HepG2 (cell line): Measurements from ENCODE around the gene DUSP8. TPM values are rescaled to one million over a fixed set of nuclear protein-coding genes. Genes with fewer than 3 reads are reported as not detected.

Experiments used
- ATAC-seq: fragments of 200-7000 bp; cut with Tn5 transposase; 3 replicates; pipeline ENCODE4 v1.9.1; 2020; ENCODE audit warnings: mild to moderate bottlenecking, moderate library complexity
- BruUV-seq: library from RNA; stranded (reverse); fragments of 400-500 nt; replicated peaks from 2 replicates; lab custom pipeline; 2021; lab: Mats Ljungman, UMichigan
- CTCF ChIA-PET: fragments of 300-600 bp; formaldehyde crosslinking; extraction: SDS; loops from one replicate; lab custom pipeline; 2021; ENCODE audit warnings: low total read pairs, inconsistent platforms, low intra/inter-chr PET ratio; lab: Yijun Ruan, JAX
- POLR2A ChIA-PET: fragments of 350-600 bp; sonication (Branson Sonifier 250); formaldehyde crosslinking; loops from one replicate; lab custom pipeline; 2020; ENCODE audit warnings: antibody characterized with exemption, inconsistent platforms; lab: Yijun Ruan, JAX
- DNase-seq: peaks from one replicate; pipeline ENCODE4 v3.0.0-alpha.2; 2015; ENCODE audit warnings: low spot score
- FAIRE-seq: peaks from 3 replicates; lab custom pipeline; 2011; peaks lifted over from hg19 to GRCh38; lab: Jason Lieb, UNC
- H2AFZ ChIP-seq: one replicate; pipeline ENCODE4 v1.6.1; 2011; ENCODE audit warnings: low read length, inconsistent platforms
- H3K27ac ChIP-seq: fragments of 300-600 bp; 3 replicates; pipeline ENCODE4 v1.8.0; 2011; ENCODE audit warnings: mixed run types, mild to moderate bottlenecking, mixed read lengths, low read length, inconsistent platforms; ENCODE audit not compliant: insufficient read depth; ENCODE audit errors: extremely low read length
- H3K27me3 ChIP-seq, 2 experiments: fragments of 200-600 bp in 1 of 2; 2 replicates in 1 of 2; 3 replicates in 1 of 2; pipeline versions ENCODE4 v1.6.0 to v1.8.0; 2011; ENCODE audit warnings: low read length in 2 of 2, mild to moderate bottlenecking in 2 of 2, moderate library complexity in 2 of 2, inconsistent platforms in 1 of 2; ENCODE audit not compliant: insufficient read depth in 2 of 2, control insufficient read depth in 1 of 2
- H3K36me3 ChIP-seq, 2 experiments: fragments of 200-600 bp in 1 of 2; replicated peaks in 1 of 2; 2 replicates in 1 of 2; 3 replicates in 1 of 2; pipeline versions ENCODE4 v1.5.1 to v1.8.0; 2011; ENCODE audit warnings: low read length in 2 of 2, inconsistent platforms in 1 of 2; ENCODE audit not compliant: insufficient read depth in 2 of 2, control insufficient read depth in 1 of 2
- H3K4me1 ChIP-seq: 2 replicates; pipeline ENCODE4 v1.5.1; 2012; ENCODE audit warnings: low read length, inconsistent platforms; ENCODE audit not compliant: insufficient read depth
- H3K4me2 ChIP-seq: 2 replicates; pipeline ENCODE4 v1.6.0; 2011; ENCODE audit warnings: low read depth, low read length, inconsistent platforms
- H3K4me3 ChIP-seq, 3 experiments: fragments of 200-600 bp in 1 of 3; sonication (generic), shearing (Covaris generic) in 1 of 3; replicated peaks in 1 of 3; 2 replicates each; pipeline ENCODE4 v1.5.1; 2011 to 2016; ENCODE audit warnings: low read length in 3 of 3, inconsistent platforms in 2 of 3, low read depth in 2 of 3, mild to moderate bottlenecking in 2 of 3, control low read depth in 1 of 3, mixed read lengths in 1 of 3; ENCODE audit not compliant: insufficient read depth in 1 of 3
- H3K79me2 ChIP-seq: one replicate; pipeline ENCODE4 v1.6.1; 2011; ENCODE audit warnings: low read length, inconsistent platforms; ENCODE audit not compliant: insufficient read depth
- H3K9ac ChIP-seq: 2 replicates; pipeline ENCODE4 v1.6.0; 2011; ENCODE audit warnings: mild to moderate bottlenecking, low read depth, low read length, inconsistent platforms; ENCODE audit not compliant: insufficient read depth
- H3K9me3 ChIP-seq: 2 replicates; pipeline ENCODE4 v1.5.1; 2012; ENCODE audit warnings: mild to moderate bottlenecking, low read length
- H4K20me1 ChIP-seq: 2 replicates; pipeline ENCODE4 v1.6.0; 2011; ENCODE audit warnings: inconsistent platforms, mild to moderate bottlenecking, low read length, moderate library complexity; ENCODE audit not compliant: insufficient read depth
- HBP1 ChIP-seq: IDR thresholded peaks from 2 replicates; pipeline ENCODE4 v1.6.1; 2016; ENCODE audit warnings: low read depth, control low read depth
- HCFC1 ChIP-seq: fragments of 150-350 bp; IDR thresholded peaks from 2 replicates; pipeline ENCODE4 v1.6.1; 2014; ENCODE audit warnings: low read depth, low read length
- MLX ChIP-seq: IDR thresholded peaks from 2 replicates; pipeline ENCODE4 v1.6.1; 2016
- MYNN ChIP-seq: sonication (generic); formaldehyde crosslinking; IDR thresholded peaks from 2 replicates; pipeline ENCODE4 v1.4.0; 2020; ENCODE audit warnings: mild to moderate bottlenecking, low read depth, missing genetic modification reagents
- PAX8 ChIP-seq: sonication (generic); formaldehyde crosslinking; IDR thresholded peaks from 2 replicates; pipeline ENCODE4 v1.8.0; 2022; ENCODE audit warnings: mild to moderate bottlenecking, missing genetic modification reagents, borderline replicate concordance
- PHF5A ChIP-seq: IDR thresholded peaks from one replicate; pipeline ENCODE4 v1.6.1; 2018; ENCODE audit warnings: low read depth, missing genetic modification reagents; ENCODE audit not compliant: unreplicated experiment
- REPIN1 ChIP-seq: sonication (generic); formaldehyde crosslinking; IDR thresholded peaks from 2 replicates; pipeline ENCODE4 v1.8.0; 2022; ENCODE audit warnings: missing genetic modification reagents, low read depth, mild to moderate bottlenecking, borderline replicate concordance
- RORA ChIP-seq: sonication (generic); formaldehyde crosslinking; IDR thresholded peaks from 2 replicates; pipeline ENCODE4 v1.5.0; 2020; ENCODE audit warnings: mild to moderate bottlenecking, missing genetic modification reagents, moderate library complexity
- STAG1 ChIP-seq: sonication (generic); formaldehyde crosslinking; IDR thresholded peaks from 2 replicates; pipeline ENCODE4 v1.4.0; 2020; ENCODE audit warnings: missing genetic modification reagents
- ZKSCAN5 ChIP-seq: sonication (generic); formaldehyde crosslinking; IDR thresholded peaks from 2 replicates; pipeline ENCODE4 v1.5.1; 2020; ENCODE audit warnings: mild to moderate bottlenecking, missing genetic modification reagents
- ZNF143 ChIP-seq: sonication (generic); formaldehyde crosslinking; IDR thresholded peaks from 2 replicates; pipeline ENCODE4 v1.4.0; 2020; ENCODE audit warnings: missing genetic modification reagents
- ZNF512 ChIP-seq: sonication (generic); formaldehyde crosslinking; IDR thresholded peaks from 2 replicates; pipeline ENCODE4 v1.4.0; 2020; ENCODE audit warnings: mild to moderate bottlenecking, missing genetic modification reagents
- ZNF569 ChIP-seq: sonication (generic); formaldehyde crosslinking; IDR thresholded peaks from 2 replicates; pipeline ENCODE4 v1.5.0; 2020; ENCODE audit warnings: mild to moderate bottlenecking, missing genetic modification reagents, moderate library complexity, borderline replicate concordance
- ZSCAN20 ChIP-seq: sonication (generic); formaldehyde crosslinking; IDR thresholded peaks from 2 replicates; pipeline ENCODE4 v1.4.0; 2020; ENCODE audit warnings: missing genetic modification reagents, mild to moderate bottlenecking, borderline replicate concordance
- WGBS: methylation state at CpG from one replicate; pipeline ENCODE4 v1.1.6; 2017; ENCODE audit warnings: low lambda C conversion rate; 5-methylcytosine and 5-hydroxymethylcytosine counted together
- in situ Hi-C: cut with HindIII; loops from 2 replicates; pipeline ENCODE4 v1.10.0; 2017; ENCODE audit warnings: low pct_unique_long_range_greater_than_20kb; ENCODE audit not compliant: extremely low pct_ligation_motif_present
- intact Hi-C: fragments of 100-400 bp; cut with micrococcal nuclease; formaldehyde crosslinking; loops from one replicate; pipeline ENCODE4 v1.10.0; 2022; ENCODE audit not compliant: unreplicated experiment
- polyA plus RNA-seq, 8 experiments: library from polyadenylated mRNA; depleted of rRNA in 3 of 8; stranded (reverse) in 7 of 8; unstranded in 1 of 8; fragments of >200 nt; fragmentation: Illumina TruSeq in 4 of 8; extraction: Trizol in 4 of 8; gene quantifications; 2 replicates each; pipeline versions ENCODE4 v1.2.1 to v1.2.3, GENCODE V29; 2011 to 2016; ENCODE audit warnings: low read depth in 4 of 8, missing spikeins in 1 of 8, mixed read lengths in 1 of 8; ENCODE audit not compliant: insufficient read depth in 1 of 8
- total RNA-seq, 5 experiments: library from RNA; depleted of rRNA; stranded (reverse); fragments of >200 nt; fragmentation: Illumina TruSeq; extraction: Trizol; gene quantifications; 2 replicates each; pipeline ENCODE4 v1.2.3, GENCODE V29; 2016; ENCODE audit warnings: low read depth in 1 of 5

DUSP8 gene
- total and polyA plus RNA-seq, 2 of the 13 experiments (the other 11 are each of a cell fraction or from before 2014, with no cell fraction given): 1.8 to 8.0 TPM

GRCh38 chr11:1519028-1520010 is 52.8 kb downstream of the DUSP8 start:
- intact Hi-C loops: no loop called here
- H2AFZ ChIP-seq: no peak overlapping the region
- peaks cover 15% of the 10 kb centered on the region for H3K4me1 ChIP-seq
- TF ChIP-seq PHF5A (CRISPR knock-in tag): no peak
- TF ChIP-seq ZNF143 (CRISPR knock-in tag): no peak
- no peak for TF ChIP-seq ZNF569 (CRISPR knock-in tag)
- TF ChIP-seq ZKSCAN5 (CRISPR knock-in tag): no peak
- TF ChIP-seq HCFC1: no peak
- TF ChIP-seq REPIN1: no peak
- no peak for TF ChIP-seq RORA (CRISPR knock-in tag)
- H3K4me3 ChIP-seq: no peak overlapping the region
- POLR2A ChIA-PET: no interaction called here
- in situ Hi-C loops: no loop called here
- no TSS peak for BruUV-seq
- H3K27ac ChIP-seq: no peak overlapping the region
- H3K36me3 ChIP-seq: no peaks in the 10 kb centered on the region
- H3K4me2 ChIP-seq: no peak overlapping the region
- H3K9me3 ChIP-seq: no peaks in the 10 kb centered on the region
- H3K79me2 ChIP-seq: peaks cover 4% of the 10 kb centered on the region
- ATAC-seq: no peak
- no peak for DNase-seq
- CTCF ChIA-PET: no interaction called here
- H3K27me3 ChIP-seq: no peaks in the 10 kb centered on the region
- H4K20me1 ChIP-seq: peaks cover 62% of the 10 kb centered on the region
- H3K9ac ChIP-seq: no peak overlapping the region
- FAIRE-seq: no peak
- 95% methylated on average over 15 of the region's 17 CpGs for WGBS

GRCh38 chr11:1518301-1518700 is 53.8 kb downstream of the DUSP8 start:
- Histone ChIP-seq H3K4me3 (no peak overlapping the region), H2AFZ (no peak overlapping the region), H3K4me1 (peaks cover 6% of the 10 kb centered on the region), H3K9ac (no peak overlapping the region), H3K9me3 (no peaks in the 10 kb centered on the region), H3K27me3 (no peaks in the 10 kb centered on the region), H3K36me3 (no peaks in the 10 kb centered on the region), H3K79me2 (peaks cover 4% of the 10 kb centered on the region), H3K4me2 (no peak overlapping the region), H4K20me1 (peaks cover 53% of the 10 kb centered on the region), H3K27ac (no peak overlapping the region)
- WGBS: 94% methylated on average over 13 of the region's 23 CpGs
- POLR2A ChIA-PET: no interaction called here
- in situ Hi-C loops (no loop called here), intact Hi-C loops (no loop called here)
- FAIRE-seq (no peak), ATAC-seq (no peak), DNase-seq (no peak)
- CTCF ChIA-PET: no interaction called here
- BruUV-seq: no TSS peak
- TF ChIP-seq PAX8 (CRISPR knock-in tag) (no peak), MYNN (CRISPR knock-in tag) (no peak), MLX (no peak), ZNF512 (no peak), ZSCAN20 (CRISPR knock-in tag) (no peak), HBP1 (CRISPR knock-in tag) (no peak), STAG1 (CRISPR knock-in tag) (no peak)
